ENCODE data around the gene PRAF2.

The PRAF2 gene

DNA sequence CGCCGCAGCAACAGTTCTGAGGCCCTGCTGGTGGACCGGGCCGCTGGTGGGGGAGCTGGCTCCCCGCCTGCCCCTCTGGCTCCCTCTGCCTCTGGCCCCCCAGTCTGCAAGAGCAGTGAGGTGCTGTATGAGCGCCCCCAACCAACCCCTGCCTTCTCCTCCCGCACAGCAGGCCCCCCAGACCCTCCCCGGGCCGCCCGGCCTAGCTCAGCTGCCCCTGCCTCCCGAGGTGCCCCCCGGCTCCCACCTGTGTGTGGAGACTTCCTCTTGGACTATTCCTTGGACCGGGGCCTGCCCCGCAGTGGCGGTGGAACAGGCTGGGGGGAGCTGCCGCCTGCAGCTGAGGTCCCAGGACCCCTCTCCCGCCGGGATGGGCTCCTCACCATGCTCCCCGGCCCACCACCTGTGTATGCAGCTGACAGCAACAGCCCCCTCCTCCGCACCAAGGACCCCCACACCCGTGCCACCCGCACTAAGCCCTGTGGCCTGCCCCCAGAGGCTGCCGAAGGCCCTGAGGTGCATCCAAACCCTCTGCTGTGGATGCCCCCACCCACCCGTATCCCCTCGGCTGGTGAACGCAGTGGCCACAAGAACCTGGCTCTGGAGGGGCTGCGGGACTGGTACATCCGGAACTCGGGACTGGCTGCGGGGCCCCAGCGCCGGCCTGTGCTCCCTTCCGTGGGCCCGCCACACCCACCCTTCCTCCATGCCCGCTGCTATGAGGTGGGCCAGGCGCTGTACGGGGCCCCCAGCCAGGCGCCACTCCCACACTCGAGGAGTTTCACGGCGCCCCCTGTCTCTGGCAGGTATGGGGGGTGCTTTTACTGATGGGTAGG lies 6.3 kb downstream of the PRAF2 start:
- H3K4me3 ChIP-seq (ENCODE audit: low read length) = no peak overlapping the region
- no peaks in the 10 kb centered on the region for H3K27me3 ChIP-seq (ENCODE audit: insufficient read depth, low read length)
- no peaks in the 10 kb centered on the region for H3K9me3 ChIP-seq (ENCODE audit: low read length)
- no peaks in the 10 kb centered on the region for H3K4me1 ChIP-seq (ENCODE audit: insufficient read depth, low read length)
- peaks cover 7% of the 10 kb centered on the region for H3K36me3 ChIP-seq (ENCODE audit: insufficient read depth, low read length)
- no peak overlapping the region for H2AFZ ChIP-seq (ENCODE audit: low read depth, low read length)

DNA sequence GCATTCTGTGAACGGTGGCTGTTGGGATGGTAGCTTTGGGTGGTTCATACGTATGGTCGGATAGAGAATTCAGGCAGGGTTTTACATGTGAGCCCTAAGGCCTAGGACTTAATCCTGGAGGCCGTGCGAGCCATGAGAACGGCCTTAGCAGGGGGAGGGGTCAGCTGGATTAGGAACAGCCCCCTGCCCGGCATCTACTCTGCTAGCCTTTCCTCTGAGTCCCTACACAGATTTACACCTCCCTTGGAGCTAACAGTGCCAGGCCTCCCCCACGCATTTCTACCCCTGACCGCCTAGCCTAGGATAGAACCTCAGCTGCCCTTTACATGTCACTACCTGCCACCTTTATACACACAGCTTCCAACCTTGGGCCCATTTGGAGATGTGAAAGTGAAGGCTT lies 7.1 kb downstream of the PRAF2 start:
- no peak overlapping the region for H2AFZ ChIP-seq (ENCODE audit: low read depth, low read length)
- peaks cover 7% of the 10 kb centered on the region for H3K36me3 ChIP-seq (ENCODE audit: insufficient read depth, low read length)
- no peak overlapping the region for H3K4me3 ChIP-seq (ENCODE audit: low read length)
- no peaks in the 10 kb centered on the region for H3K4me1 ChIP-seq (ENCODE audit: insufficient read depth, low read length)
- no peaks in the 10 kb centered on the region for H3K27me3 ChIP-seq (ENCODE audit: insufficient read depth, low read length)
- H3K9me3 ChIP-seq (ENCODE audit: low read length) = no peaks in the 10 kb centered on the region

DNA sequence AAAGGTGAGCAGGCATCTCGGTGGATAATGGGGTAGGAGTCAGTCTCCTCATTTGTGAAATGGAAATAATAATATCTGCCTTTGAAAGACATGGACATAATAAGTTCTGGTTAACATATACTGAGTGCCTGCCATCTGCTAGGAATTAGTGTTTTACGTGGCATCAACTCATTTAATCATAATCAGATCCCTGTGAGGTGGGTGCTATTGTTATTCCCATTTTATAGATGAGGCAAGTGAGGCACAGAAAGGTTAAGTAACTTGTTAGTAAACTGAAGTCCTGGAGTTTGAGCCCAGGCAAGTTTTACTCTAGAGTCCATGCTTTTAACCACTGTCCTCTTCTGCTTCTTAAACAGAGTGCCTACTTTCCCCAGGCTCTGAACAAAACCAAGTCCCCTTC lies 7.5 kb downstream of the PRAF2 start:
- H3K27me3 ChIP-seq (ENCODE audit: insufficient read depth, low read length) = no peaks in the 10 kb centered on the region
- peaks cover 7% of the 10 kb centered on the region for H3K36me3 ChIP-seq (ENCODE audit: insufficient read depth, low read length)
- H3K4me1 ChIP-seq (ENCODE audit: insufficient read depth, low read length) = no peaks in the 10 kb centered on the region
- no peak overlapping the region for H3K4me3 ChIP-seq (ENCODE audit: low read length)
- H2AFZ ChIP-seq (ENCODE audit: low read depth, low read length) = no peak overlapping the region
- H3K9me3 ChIP-seq (ENCODE audit: low read length) = no peaks in the 10 kb centered on the region

DNA sequence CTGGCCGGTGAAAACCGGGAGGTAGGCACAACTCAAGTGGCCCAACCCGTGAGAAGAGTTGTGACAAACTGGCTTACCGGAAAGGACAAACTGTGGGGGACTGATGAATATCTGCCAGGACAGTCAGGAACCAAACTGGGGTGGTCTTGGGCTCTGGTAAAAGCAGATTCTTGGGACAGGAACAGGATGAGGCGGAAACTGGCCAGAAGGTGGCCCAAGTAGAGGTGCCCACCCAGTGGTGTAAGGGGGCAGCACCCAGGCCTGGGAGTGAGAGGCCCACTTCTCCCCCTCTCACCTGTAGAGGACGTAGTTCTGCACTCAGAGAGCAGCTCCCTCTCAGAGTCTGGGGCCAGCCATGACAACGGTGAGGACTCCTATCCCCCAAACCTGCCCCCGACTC lies 9.1 kb downstream of the PRAF2 start:
- H3K4me3 ChIP-seq (ENCODE audit: low read length) = no peak overlapping the region
- H2AFZ ChIP-seq (ENCODE audit: low read depth, low read length) = no peak overlapping the region
- no peaks in the 10 kb centered on the region for H3K9me3 ChIP-seq (ENCODE audit: low read length)
- H3K36me3 ChIP-seq (ENCODE audit: insufficient read depth, low read length) = peaks cover 7% of the 10 kb centered on the region
- H3K27me3 ChIP-seq (ENCODE audit: insufficient read depth, low read length) = no peaks in the 10 kb centered on the region
- H3K4me1 ChIP-seq (ENCODE audit: insufficient read depth, low read length) = no peaks in the 10 kb centered on the region

DNA sequence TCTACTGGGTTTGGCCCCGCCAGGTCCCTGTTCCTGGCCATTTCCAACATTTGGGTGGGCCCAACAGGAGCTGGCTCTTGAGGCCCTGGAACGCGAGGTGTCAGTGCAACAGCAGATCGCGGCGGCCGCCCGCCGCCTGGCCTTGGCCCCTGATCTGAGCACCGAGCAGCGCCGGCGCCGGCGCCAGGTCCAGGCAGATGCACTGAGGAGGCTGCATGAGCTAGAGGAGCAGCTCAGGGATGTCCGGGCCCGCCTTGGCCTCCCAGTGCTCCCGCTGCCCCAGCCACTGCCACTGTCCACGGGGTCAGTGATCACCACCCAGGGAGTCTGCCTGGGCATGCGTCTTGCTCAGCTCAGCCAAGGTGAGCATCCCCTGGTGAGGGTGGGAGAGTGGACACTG lies 9.5 kb downstream of the PRAF2 start:
- Histone ChIP-seq H3K9me3 (ENCODE audit: low read length) (no peaks in the 10 kb centered on the region), H3K4me3 (ENCODE audit: low read length) (no peak overlapping the region), H3K27me3 (ENCODE audit: insufficient read depth, low read length) (no peaks in the 10 kb centered on the region), H3K36me3 (ENCODE audit: insufficient read depth, low read length) (peaks cover 7% of the 10 kb centered on the region), H3K4me1 (ENCODE audit: insufficient read depth, low read length) (no peaks in the 10 kb centered on the region), H2AFZ (ENCODE audit: low read depth, low read length) (no peak overlapping the region)

DNA sequence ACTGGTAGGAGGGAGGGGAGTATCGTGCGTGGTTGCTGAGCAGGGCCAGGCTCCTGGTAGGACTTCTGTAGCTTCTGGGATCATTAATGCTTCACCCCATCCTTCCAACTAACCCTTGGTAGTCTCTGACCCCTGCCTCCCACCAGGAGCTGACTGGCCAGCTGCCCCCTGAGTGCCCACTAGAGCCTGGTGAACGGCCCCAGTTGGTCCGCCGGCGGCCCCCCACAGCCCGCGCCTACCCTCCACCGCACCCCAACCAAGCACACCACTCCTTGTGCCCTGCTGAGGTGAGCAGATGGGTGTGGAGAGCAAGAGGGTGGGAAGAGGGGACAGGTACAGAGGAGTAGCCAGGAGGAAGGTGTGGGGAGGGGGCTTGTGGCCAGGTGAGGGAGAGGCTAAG lies 10.1 kb downstream of the PRAF2 start:
- H3K27me3 ChIP-seq (ENCODE audit: insufficient read depth, low read length) = no peaks in the 10 kb centered on the region
- H3K4me1 ChIP-seq (ENCODE audit: insufficient read depth, low read length) = no peaks in the 10 kb centered on the region
- no peak overlapping the region for H2AFZ ChIP-seq (ENCODE audit: low read depth, low read length)
- H3K4me3 ChIP-seq (ENCODE audit: low read length) = no peak overlapping the region
- peaks cover 7% of the 10 kb centered on the region for H3K36me3 ChIP-seq (ENCODE audit: insufficient read depth, low read length)
- H3K9me3 ChIP-seq (ENCODE audit: low read length) = no peaks in the 10 kb centered on the region

DNA sequence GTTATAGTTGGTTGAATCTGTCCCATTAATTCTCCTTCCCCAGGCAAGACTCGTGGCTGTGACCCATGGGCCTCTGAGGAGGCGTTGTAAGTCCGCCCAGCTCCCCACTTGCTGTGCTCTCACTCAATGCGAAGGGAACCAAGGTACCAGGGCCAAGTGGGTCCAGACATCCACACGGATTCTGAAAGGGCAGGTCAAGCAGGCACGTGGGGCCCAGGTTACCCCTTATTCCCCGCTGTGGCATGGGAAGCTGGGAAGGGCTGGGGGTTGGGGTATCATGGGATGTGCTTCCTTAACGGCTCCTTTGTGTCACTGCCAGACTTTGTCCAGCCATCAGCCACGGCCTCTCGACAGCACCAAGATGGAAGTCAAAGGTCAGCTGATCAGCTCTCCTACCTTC lies 11.9 kb downstream of the PRAF2 start:
- Histone ChIP-seq H3K9me3 (ENCODE audit: low read length) (no peaks in the 10 kb centered on the region), H3K4me1 (ENCODE audit: insufficient read depth, low read length) (no peaks in the 10 kb centered on the region), H3K36me3 (ENCODE audit: insufficient read depth, low read length) (peaks cover 2% of the 10 kb centered on the region), H3K27me3 (ENCODE audit: insufficient read depth, low read length) (no peaks in the 10 kb centered on the region), H2AFZ (ENCODE audit: low read depth, low read length) (no peak overlapping the region), H3K4me3 (ENCODE audit: low read length) (no peak overlapping the region)

DNA sequence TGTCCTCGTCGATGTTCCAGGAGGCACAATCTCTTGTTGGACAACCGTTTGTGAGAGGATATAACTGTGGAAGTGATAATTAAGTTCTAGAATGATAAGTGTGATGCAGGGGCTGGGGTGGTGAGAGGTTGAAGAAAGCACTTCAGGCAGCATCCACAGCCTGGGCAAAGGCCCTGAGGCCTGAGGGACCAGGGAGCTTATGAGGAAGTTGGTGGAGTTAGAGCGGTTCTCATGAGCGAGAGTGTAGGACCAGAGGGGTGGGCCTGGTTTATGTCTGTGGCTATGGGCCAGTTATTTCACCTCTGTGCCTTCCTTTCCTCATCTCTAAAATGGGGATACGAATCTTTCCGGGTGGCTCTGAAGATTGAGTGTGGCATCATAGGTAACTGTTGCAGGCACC lies 12.3 kb downstream of the PRAF2 start:
- Histone ChIP-seq H3K36me3 (ENCODE audit: insufficient read depth, low read length) (peaks cover 2% of the 10 kb centered on the region), H3K27me3 (ENCODE audit: insufficient read depth, low read length) (no peaks in the 10 kb centered on the region), H3K9me3 (ENCODE audit: low read length) (no peaks in the 10 kb centered on the region), H3K4me3 (ENCODE audit: low read length) (no peak overlapping the region), H3K4me1 (ENCODE audit: insufficient read depth, low read length) (no peaks in the 10 kb centered on the region), H2AFZ (ENCODE audit: low read depth, low read length) (no peak overlapping the region)

DNA sequence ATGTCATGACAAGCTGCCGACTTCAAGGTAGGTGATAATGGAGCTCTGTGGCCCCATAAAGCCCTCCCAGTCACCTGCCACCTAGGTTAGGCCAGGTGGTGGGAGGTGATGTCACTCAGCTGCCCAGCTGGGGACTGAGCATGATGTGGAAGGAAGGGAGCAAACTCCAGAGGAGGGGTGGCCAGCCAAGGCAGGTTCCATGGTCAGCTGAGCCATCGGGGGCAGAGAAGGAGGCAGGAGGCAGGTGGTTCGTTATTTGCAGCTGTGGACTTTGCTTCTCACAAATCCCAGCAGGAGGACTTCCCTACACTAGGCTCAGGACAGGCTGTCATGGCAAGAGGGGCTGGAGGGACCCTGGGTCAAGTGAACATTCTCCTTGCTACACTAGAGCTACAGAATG lies 12.9 kb downstream of the PRAF2 start:
- H3K4me1 ChIP-seq (ENCODE audit: insufficient read depth, low read length) = no peaks in the 10 kb centered on the region
- H3K27me3 ChIP-seq (ENCODE audit: insufficient read depth, low read length) = no peaks in the 10 kb centered on the region
- no peaks in the 10 kb centered on the region for H3K36me3 ChIP-seq (ENCODE audit: insufficient read depth, low read length)
- H3K4me3 ChIP-seq (ENCODE audit: low read length) = no peak overlapping the region
- no peaks in the 10 kb centered on the region for H3K9me3 ChIP-seq (ENCODE audit: low read length)
- H2AFZ ChIP-seq (ENCODE audit: low read depth, low read length) = no peak overlapping the region

DNA sequence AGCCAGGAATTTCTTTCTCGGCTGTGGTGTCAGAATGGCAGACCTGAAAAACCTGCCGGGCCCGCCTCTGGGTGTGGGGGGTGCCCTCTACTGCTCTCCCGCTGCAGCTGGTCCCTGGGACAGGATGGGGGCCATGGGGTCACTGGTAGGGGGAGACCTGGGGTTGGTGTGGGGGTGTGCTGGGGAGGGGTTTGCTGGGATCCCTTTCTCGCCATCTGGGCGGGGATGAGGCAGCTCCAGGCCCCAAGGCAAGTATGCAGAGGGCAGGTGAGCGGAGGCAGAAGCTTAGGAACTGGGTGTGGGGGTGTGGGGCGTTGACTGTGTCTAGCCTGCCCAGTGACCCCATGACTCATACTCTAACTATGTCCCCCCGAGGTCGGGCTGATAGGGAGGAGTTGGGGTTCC lies 14.1 kb downstream of the PRAF2 start:
- H3K27me3 ChIP-seq (ENCODE audit: insufficient read depth, low read length) = no peaks in the 10 kb centered on the region
- H3K36me3 ChIP-seq (ENCODE audit: insufficient read depth, low read length) = no peaks in the 10 kb centered on the region
- no peak overlapping the region for H2AFZ ChIP-seq (ENCODE audit: low read depth, low read length)
- no peaks in the 10 kb centered on the region for H3K4me1 ChIP-seq (ENCODE audit: insufficient read depth, low read length)
- H3K9me3 ChIP-seq (ENCODE audit: low read length) = peaks cover under 1% of the 10 kb centered on the region
- H3K4me3 ChIP-seq (ENCODE audit: low read length) = no peak overlapping the region

DNA sequence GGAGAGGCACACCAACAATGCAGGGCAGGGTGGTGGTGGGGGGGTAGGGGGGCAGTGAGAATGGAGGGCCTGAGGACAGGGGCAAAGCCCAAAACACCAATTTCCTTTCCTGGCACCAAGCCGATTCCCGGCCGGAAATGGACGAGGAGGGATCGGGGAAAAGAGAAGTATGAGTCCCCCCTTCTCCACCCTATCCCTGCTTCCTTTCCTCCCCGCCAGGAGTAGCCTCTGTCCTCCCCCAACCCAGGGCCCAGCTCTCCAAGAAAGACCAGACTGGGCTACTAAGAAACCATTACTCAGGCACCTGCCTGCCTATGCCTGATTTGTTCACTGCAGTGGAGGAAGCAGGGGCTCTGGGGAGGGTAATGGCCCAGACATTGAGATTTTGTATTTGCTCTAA lies 14.6 kb downstream of the PRAF2 start:
- Histone ChIP-seq H3K4me1 (ENCODE audit: insufficient read depth, low read length) (no peaks in the 10 kb centered on the region), H3K4me3 (ENCODE audit: low read length) (no peak overlapping the region), H3K27me3 (ENCODE audit: insufficient read depth, low read length) (no peaks in the 10 kb centered on the region), H3K9me3 (ENCODE audit: low read length) (peaks cover 2% of the 10 kb centered on the region), H3K36me3 (ENCODE audit: insufficient read depth, low read length) (no peaks in the 10 kb centered on the region), H2AFZ (ENCODE audit: low read depth, low read length) (no peak overlapping the region)

DNA sequence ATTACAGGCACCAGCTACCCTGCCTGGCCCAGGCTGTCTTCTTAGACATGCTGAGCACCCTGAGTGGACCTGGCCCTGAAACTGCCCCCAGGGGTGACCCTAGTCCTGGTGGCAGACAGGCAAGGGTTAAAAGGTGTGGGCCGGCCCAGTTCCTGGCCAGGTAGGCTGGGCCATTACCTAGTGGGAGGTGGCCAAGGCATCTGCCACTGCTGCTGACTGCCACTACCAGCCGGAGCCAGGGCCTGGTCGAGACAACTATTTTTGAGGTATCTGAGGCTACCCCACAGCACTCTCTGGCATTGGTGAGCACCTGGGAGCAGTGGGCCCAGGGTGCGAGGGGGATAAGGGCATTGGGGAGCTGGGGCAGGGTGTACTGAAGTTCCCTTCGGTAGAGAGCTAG lies 15.0 kb downstream of the PRAF2 start, which contains the start of gene CCDC120:
Gene CCDC120, plus strand, starts transcription at position 206 of the 400 bp plus-strand sequence. CDS start 3,043 bp downstream, outside the sequence.
- H3K9me3 ChIP-seq (ENCODE audit: low read length) = peaks cover 2% of the 10 kb centered on the region
- no peak within 1 kb of the TSS for H3K4me3 ChIP-seq (ENCODE audit: low read length)
- no peaks in the 10 kb centered on the region for H3K36me3 ChIP-seq (ENCODE audit: insufficient read depth, low read length)
- no peak within 1 kb of the TSS for H2AFZ ChIP-seq (ENCODE audit: low read depth, low read length)
- H3K27me3 ChIP-seq (ENCODE audit: insufficient read depth, low read length) = no peaks in the 10 kb centered on the region
- H3K4me1 ChIP-seq (ENCODE audit: insufficient read depth, low read length) = no peaks in the 10 kb centered on the region

DNA sequence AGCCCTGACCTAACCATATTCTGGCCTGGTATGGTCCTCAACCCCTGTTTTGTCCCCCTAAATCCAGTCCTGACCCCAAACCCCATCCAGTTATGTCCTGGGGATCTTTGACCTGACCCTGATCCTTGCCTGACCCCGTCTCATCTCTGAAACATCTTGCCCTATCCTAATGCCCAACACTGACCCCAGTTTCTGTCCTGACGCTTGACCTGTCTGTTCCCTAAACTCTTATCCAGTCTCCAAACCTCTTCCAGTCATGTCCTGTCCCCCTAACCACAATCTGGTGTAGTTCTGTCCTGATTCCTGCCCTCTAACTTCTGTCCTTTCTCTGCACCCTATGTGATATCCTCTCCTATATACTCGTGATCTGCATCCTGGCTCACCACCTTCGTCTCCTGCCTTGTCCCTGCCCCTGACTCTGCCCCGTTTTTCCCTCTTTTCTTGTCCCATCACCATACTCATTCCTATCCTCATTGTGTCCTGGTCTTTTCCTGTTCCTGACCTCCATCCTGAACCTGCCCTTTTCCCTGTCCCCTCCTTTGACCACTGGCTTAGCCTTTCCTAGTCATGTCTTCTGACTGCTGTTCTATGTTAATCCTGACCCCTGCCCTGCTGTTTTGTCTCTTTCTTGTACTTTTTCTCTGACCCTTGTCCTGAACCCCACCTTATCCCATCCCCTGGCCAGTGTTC lies 19.6 kb downstream of the PRAF2 start:
- H3K36me3 ChIP-seq (ENCODE audit: insufficient read depth, low read length) = no peaks in the 10 kb centered on the region
- H3K9me3 ChIP-seq (ENCODE audit: low read length) = peaks cover 2% of the 10 kb centered on the region
- H3K27me3 ChIP-seq (ENCODE audit: insufficient read depth, low read length) = no peaks in the 10 kb centered on the region
- no peaks in the 10 kb centered on the region for H3K4me1 ChIP-seq (ENCODE audit: insufficient read depth, low read length)
- no peak overlapping the region for H2AFZ ChIP-seq (ENCODE audit: low read depth, low read length)
- peak overlapping the region; percentile 44 for H3K4me3 ChIP-seq (ENCODE audit: low read length)

Data from neuron (in vitro differentiated cells).